ENCODE measurements around the gene SP2.
"Not testable (repeated sequence)": the region's sequence is repeated elsewhere in the genome, so short reads cannot be mapped to it uniquely, and the experiment has no call there.

Gene SP2

DNA sequence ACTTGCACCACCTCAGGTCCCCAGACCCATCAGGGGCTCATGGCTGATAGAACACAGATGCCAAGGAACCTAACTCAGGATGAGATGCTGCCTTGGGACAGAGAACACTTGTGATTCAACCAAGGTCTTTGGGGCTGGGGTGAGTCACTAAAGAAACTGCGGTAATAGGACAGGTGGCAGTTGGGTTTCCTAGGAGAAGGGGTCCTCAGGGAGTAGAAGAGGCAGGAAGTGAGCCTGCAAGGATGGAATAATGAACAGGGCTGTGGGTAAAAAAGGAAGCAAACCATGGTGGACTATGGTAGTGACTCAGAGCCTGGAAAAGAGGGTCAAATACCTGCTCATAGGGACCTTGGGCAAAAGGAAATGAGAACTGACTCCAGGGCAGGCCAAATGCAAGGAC is 38.8 kb downstream of the SP2 start:
- no peak overlapping the region for H3K27ac Mint-ChIP-seq
- no peaks in the 10 kb centered on the region for H3K27me3 Mint-ChIP-seq (ENCODE audit: low read depth)
- no peak overlapping the region for H3K4me3 Mint-ChIP-seq
- H3K9me3 Mint-ChIP-seq: no peaks in the 10 kb centered on the region
- DNase-seq (ENCODE audit: low spot score): no peak
- H3K4me1 Mint-ChIP-seq (ENCODE audit: low read depth): peaks cover 3% of the 10 kb centered on the region
- peaks cover 2% of the 10 kb centered on the region for H3K36me3 Mint-ChIP-seq (ENCODE audit: low read depth)

- H3K9me3 Mint-ChIP-seq; H3K27ac Mint-ChIP-seq; H3K27me3 Mint-ChIP-seq (ENCODE audit: low read depth); H3K4me3 Mint-ChIP-seq; H3K36me3 Mint-ChIP-seq (ENCODE audit: low read depth); H3K4me1 Mint-ChIP-seq (ENCODE audit: low read depth); DNase-seq (ENCODE audit: low spot score): not testable (repeated sequence)
Measured at GRCh38 chr17:47935468-47935867, 39.4 kb downstream of the SP2 start.

DNA sequence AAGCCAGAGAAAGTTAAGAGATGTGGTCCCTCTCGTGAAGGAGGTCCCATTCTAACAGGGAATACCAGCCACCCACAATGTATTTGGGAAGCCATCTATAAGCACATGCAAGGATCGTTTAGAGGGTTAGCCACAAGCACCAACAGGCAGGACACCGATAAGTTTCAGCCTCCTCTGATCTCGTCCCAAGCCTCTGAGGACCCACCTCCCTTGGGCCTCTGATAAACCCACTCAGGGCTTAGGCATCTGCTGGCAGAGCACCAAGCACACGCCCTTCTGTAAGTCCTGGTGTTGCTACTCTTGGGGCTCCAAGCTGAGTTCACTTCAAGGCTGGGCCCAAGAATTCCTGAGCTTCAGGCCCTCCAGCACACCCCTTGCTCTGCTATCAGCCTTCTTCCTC is 39.9 kb downstream of the SP2 start:
- DNase-seq (ENCODE audit: low spot score): no peak
- peaks cover 8% of the 10 kb centered on the region for H3K4me1 Mint-ChIP-seq (ENCODE audit: low read depth)
- H3K27ac Mint-ChIP-seq: no peak overlapping the region
- H3K36me3 Mint-ChIP-seq (ENCODE audit: low read depth): no peaks in the 10 kb centered on the region
- H3K27me3 Mint-ChIP-seq (ENCODE audit: low read depth): no peaks in the 10 kb centered on the region
- no peak overlapping the region for H3K4me3 Mint-ChIP-seq
- H3K9me3 Mint-ChIP-seq: peaks cover under 1% of the 10 kb centered on the region

GRCh38 chr17:47937941-47938340 is 41.9 kb downstream of the SP2 start:
- Mint-ChIP-seq H3K27ac (no peak overlapping the region), H3K4me3 (no peak overlapping the region), H3K9me3 (peaks cover 3% of the 10 kb centered on the region), H3K27me3 (ENCODE audit: low read depth) (no peaks in the 10 kb centered on the region), H3K36me3 (ENCODE audit: low read depth) (peaks cover 2% of the 10 kb centered on the region), H3K4me1 (ENCODE audit: low read depth) (peaks cover 17% of the 10 kb centered on the region)
- DNase-seq (ENCODE audit: low spot score): no peak

- H3K27ac Mint-ChIP-seq: peak within 1 kb of the TSS; percentile 91
- H3K36me3 Mint-ChIP-seq (ENCODE audit: low read depth): peaks cover 17% of the 10 kb centered on the region
- peak within 1 kb of the TSS; percentile 95 for H3K4me3 Mint-ChIP-seq
- H3K4me1 Mint-ChIP-seq (ENCODE audit: low read depth): peaks cover 36% of the 10 kb centered on the region
- DNase-seq (ENCODE audit: low spot score): peak; percentile 96
- H3K27me3 Mint-ChIP-seq (ENCODE audit: low read depth): no peaks in the 10 kb centered on the region
- H3K9me3 Mint-ChIP-seq: peaks cover 3% of the 10 kb centered on the region
Measured at GRCh38 chr17:47941246-47942095, 45.4 kb downstream of the SP2 start, which contains the start of gene PNPO. Gene PNPO, plus strand, starts transcription at chr17:47941571. Its CDS starts 105 bp downstream, at chr17:47941676.

DNA sequence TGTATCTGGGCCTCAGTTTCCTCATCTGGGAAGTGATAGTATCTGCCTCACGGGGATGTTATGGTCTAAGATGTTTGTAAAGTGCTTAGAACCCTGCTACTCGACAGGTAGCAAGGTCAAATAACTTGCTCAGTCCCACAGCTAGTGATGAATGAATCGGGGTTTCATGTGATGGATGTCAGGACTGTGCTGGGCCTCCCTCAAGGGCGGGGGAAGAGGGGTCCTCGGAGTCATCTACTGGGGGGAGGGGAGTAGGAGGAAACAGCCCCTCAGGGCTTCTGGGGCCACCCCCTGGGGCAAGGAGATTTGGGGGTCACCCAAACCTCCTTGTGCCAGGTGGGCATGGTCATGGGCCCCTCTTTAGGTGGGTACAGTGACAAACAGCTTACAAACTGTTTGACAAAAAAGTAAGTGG is 46.1 kb downstream of the SP2 start:
- Mint-ChIP-seq H3K9me3 (peaks cover 3% of the 10 kb centered on the region), H3K27me3 (ENCODE audit: low read depth) (no peaks in the 10 kb centered on the region), H3K36me3 (ENCODE audit: low read depth) (peaks cover 20% of the 10 kb centered on the region), H3K4me3 (peak overlapping the region; percentile 95), H3K4me1 (ENCODE audit: low read depth) (peaks cover 36% of the 10 kb centered on the region), H3K27ac (peak overlapping the region; percentile 91)
- no peak for DNase-seq (ENCODE audit: low spot score)

- H3K4me1 Mint-ChIP-seq (ENCODE audit: low read depth): peaks cover 38% of the 10 kb centered on the region
Measured at GRCh38 chr17:47942568-47942967, 46.5 kb downstream of the SP2 start.

DNA sequence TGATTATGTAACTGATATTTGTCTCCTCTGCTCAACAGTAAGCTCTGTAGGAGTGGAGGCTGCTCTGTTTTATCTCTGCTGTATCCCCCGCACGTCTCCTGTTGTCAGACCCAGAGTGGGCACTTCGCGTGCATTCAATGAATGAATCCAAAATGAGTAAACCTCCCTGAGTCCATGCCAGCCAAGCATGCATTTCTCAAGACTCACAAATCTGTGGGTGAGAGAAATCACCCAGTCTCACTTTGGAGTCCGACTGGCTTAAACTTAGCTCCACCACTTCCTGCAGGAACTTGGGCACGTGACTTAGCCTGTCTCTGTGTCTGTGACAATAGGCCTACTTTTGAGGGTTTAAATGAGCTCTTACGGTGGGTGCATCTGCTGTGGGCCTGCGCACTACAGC is 49.0 kb downstream of the SP2 start:
- no peaks in the 10 kb centered on the region for H3K27me3 Mint-ChIP-seq (ENCODE audit: low read depth)
- peaks cover 49% of the 10 kb centered on the region for H3K4me1 Mint-ChIP-seq (ENCODE audit: low read depth)
- H3K27ac Mint-ChIP-seq: peak overlapping the region; percentile 56
- H3K9me3 Mint-ChIP-seq: peaks cover 3% of the 10 kb centered on the region
- H3K4me3 Mint-ChIP-seq: peak overlapping the region; percentile 25
- H3K36me3 Mint-ChIP-seq (ENCODE audit: low read depth): peaks cover 34% of the 10 kb centered on the region
- DNase-seq (ENCODE audit: low spot score): no peak

More at GRCh38 chr17:47942568-47942967, 46.5 kb downstream of the SP2 start:
- no peak for DNase-seq (ENCODE audit: low spot score)
- peaks cover 3% of the 10 kb centered on the region for H3K9me3 Mint-ChIP-seq
- no peaks in the 10 kb centered on the region for H3K27me3 Mint-ChIP-seq (ENCODE audit: low read depth)
- H3K36me3 Mint-ChIP-seq (ENCODE audit: low read depth): peaks cover 22% of the 10 kb centered on the region
- peak overlapping the region; percentile 91 for H3K27ac Mint-ChIP-seq
- peak overlapping the region; percentile 95 for H3K4me3 Mint-ChIP-seq

GRCh38 chr17:47945529-47946508 is 49.8 kb downstream of the SP2 start:
- Mint-ChIP-seq H3K4me1 (ENCODE audit: low read depth) (peaks cover 46% of the 10 kb centered on the region), H3K4me3 (peak overlapping the region; percentile 25), H3K36me3 (ENCODE audit: low read depth) (peaks cover 34% of the 10 kb centered on the region)

GRCh38 chr17:47946516-47946915 is 50.5 kb downstream of the SP2 start:
- Mint-ChIP-seq H3K36me3 (ENCODE audit: low read depth) (peaks cover 32% of the 10 kb centered on the region), H3K27me3 (ENCODE audit: low read depth) (no peaks in the 10 kb centered on the region), H3K4me1 (ENCODE audit: low read depth) (peaks cover 41% of the 10 kb centered on the region), H3K4me3 (no peak overlapping the region), H3K27ac (no peak overlapping the region), H3K9me3 (no peaks in the 10 kb centered on the region)
- DNase-seq (ENCODE audit: low spot score): no peak

More at GRCh38 chr17:47945529-47946508, 49.8 kb downstream of the SP2 start:
- no peak for DNase-seq (ENCODE audit: low spot score)
- H3K27me3 Mint-ChIP-seq (ENCODE audit: low read depth): no peaks in the 10 kb centered on the region
- peaks cover 3% of the 10 kb centered on the region for H3K9me3 Mint-ChIP-seq
- H3K27ac Mint-ChIP-seq: peak overlapping the region; percentile 56

DNA sequence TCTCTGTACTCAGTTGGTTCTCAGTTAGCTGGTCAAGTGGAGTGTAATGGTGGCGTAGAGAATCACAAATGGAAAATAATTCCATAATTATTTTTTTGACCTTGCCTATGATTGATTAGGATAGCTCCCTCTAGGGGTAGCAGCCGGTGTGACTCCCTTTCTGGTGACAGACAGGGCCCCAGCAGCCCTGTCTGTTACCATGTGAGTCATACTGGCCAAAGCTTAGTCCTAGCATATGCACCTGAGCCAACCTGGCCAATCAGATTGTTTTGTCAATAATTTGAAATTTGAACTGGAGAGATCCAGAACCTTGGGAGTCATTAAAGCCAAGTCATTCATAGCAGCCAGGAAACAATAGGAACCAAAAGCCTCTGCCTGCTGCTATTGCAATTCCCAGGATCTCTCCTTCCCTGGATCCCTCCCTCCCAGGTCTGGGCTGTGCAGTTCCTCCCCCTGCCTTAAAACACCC is 50.9 kb downstream of the SP2 start:
- peak; percentile 68 for DNase-seq (ENCODE audit: low spot score)
- Mint-ChIP-seq H3K27me3 (ENCODE audit: low read depth) (no peaks in the 10 kb centered on the region), H3K36me3 (ENCODE audit: low read depth) (peaks cover 32% of the 10 kb centered on the region), H3K4me1 (ENCODE audit: low read depth) (peaks cover 40% of the 10 kb centered on the region), H3K4me3 (no peak overlapping the region), H3K27ac (no peak overlapping the region), H3K9me3 (no peaks in the 10 kb centered on the region)

DNA sequence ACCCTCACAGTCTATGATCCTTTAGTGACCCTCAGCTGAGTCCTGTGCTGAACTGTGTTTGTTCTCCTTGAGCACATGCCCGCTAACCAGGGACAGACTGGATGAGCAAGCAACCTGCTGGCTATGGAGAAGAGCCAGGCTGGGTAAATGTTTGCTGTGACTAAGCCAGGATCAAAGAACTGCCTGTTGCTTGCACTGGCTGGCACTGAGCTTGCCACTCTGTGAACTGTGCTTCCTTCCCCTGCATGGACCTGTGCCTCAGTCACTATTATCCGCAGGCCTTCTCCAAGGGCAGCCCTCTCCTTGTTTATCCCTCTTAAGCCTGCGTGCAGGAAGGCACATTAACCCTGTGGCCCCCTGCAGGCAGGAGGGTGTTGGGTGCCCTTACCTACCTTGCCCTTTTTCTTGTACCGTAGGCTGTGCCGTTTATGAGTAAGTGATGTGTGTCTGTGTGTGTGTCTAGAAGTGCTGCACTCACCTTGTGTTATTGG is 52.7 kb downstream of the SP2 start:
- DNase-seq (ENCODE audit: low spot score): no peak
- no peaks in the 10 kb centered on the region for H3K9me3 Mint-ChIP-seq
- H3K36me3 Mint-ChIP-seq (ENCODE audit: low read depth): peaks cover 30% of the 10 kb centered on the region
- peaks cover 28% of the 10 kb centered on the region for H3K4me1 Mint-ChIP-seq (ENCODE audit: low read depth)
- peak overlapping the region; percentile 73 for H3K4me3 Mint-ChIP-seq
- H3K27ac Mint-ChIP-seq: peak overlapping the region; percentile 11
- H3K27me3 Mint-ChIP-seq (ENCODE audit: low read depth): no peaks in the 10 kb centered on the region

GRCh38 chr17:47949197-47949759 is 53.2 kb downstream of the SP2 start:
- Mint-ChIP-seq H3K27ac (peak overlapping the region; percentile 74), H3K36me3 (ENCODE audit: low read depth) (peaks cover 30% of the 10 kb centered on the region), H3K4me3 (peak overlapping the region; percentile 73), H3K4me1 (ENCODE audit: low read depth) (peaks cover 24% of the 10 kb centered on the region), H3K9me3 (no peaks in the 10 kb centered on the region), H3K27me3 (ENCODE audit: low read depth) (no peaks in the 10 kb centered on the region)
- peak; percentile 74 for DNase-seq (ENCODE audit: low spot score)
